ENCODE data around the gene ANKK1.

DNA sequence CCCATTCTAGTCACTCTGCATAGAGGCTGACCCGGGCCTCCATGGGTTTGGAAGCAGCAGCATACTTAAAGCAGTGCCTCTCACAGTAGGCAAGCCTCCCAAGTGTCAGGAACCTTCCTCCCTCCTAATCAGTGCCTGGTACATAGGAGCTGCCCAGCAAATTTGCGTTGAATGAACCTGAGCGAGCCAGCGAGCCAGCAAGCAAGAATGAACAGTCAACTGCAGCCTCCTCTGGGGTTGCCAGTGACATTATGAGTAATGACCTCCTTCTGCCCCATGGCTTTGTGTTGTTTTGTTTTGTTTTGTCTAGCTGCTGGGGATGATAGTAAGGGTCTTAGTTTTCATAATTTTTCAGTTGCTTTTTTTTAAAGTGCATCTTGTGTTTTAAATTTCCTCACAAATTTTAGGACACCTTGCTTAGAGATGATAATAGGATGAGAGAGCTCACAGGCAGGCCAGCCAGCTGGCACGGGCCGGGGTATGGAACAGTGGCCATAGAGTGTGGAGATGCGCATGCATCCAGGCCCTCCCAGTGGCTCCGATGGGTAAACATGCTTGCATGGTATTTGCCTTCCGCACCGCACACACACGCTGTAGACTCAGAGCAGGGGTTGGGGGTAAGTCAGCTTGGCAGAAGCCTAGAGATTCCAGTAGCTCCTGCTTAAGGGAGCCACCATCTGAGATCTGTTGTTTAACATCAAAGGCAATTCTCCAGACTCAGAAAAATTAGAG, 37.1 kb upstream of the ANKK1 start:
- TF ChIP-seq, protein P1, sequence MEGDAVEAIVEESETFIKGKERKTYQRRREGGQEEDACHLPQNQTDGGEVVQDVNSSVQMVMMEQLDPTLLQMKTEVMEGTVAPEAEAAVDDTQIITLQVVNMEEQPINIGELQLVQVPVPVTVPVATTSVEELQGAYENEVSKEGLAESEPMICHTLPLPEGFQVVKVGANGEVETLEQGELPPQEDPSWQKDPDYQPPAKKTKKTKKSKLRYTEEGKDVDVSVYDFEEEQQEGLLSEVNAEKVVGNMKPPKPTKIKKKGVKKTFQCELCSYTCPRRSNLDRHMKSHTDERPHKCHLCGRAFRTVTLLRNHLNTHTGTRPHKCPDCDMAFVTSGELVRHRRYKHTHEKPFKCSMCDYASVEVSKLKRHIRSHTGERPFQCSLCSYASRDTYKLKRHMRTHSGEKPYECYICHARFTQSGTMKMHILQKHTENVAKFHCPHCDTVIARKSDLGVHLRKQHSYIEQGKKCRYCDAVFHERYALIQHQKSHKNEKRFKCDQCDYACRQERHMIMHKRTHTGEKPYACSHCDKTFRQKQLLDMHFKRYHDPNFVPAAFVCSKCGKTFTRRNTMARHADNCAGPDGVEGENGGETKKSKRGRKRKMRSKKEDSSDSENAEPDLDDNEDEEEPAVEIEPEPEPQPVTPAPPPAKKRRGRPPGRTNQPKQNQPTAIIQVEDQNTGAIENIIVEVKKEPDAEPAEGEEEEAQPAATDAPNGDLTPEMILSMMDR (conservative IDR thresholded peaks at IDR 0.05 in 1 of 2, IDR thresholded peaks at IDR 0.05 in 1 of 2; ENCODE audit: extremely low read depth in 1 of 2, insufficient read depth in 1 of 2, low read depth in 1 of 2, low read length in 2 of 2): no peak
- TF ChIP-seq EZH2 (IDR thresholded peaks at IDR 0.05; ENCODE audit: borderline replicate concordance, low read length): no peak

All from mammary epithelial cell (primary cell).